Spleen (tissue), 11 donors: Measurements from ENCODE around the gene MYO9A. TPM values are rescaled to one million over a fixed set of nuclear protein-coding genes. Genes with fewer than 3 reads are reported as not detected.

Source experiments
- DNase-seq: peaks from one replicate; pipeline ENCODE4 v3.0.0-alpha.2; 2020
- H3K27ac ChIP-seq, 8 donors: fragments of 200-600 bp; sonication (generic) in 7 of 8; 1 replicate in 4 of 8; 2 replicates in 4 of 8; pipeline versions ENCODE4 v1.5.0 to v1.8.0; 2016 to 2021; ENCODE audit warnings: inconsistent platforms in 4 of 8, mild to moderate bottlenecking in 4 of 8, moderate library complexity in 1 of 8
- H3K27me3 ChIP-seq, 7 donors: fragments of 200-600 bp; sonication (generic) in 6 of 7; replicated peaks in 1 of 7; 1 replicate in 4 of 7; 2 replicates in 3 of 7; pipeline versions ENCODE4 v1.5.0 to v1.8.0; 2016 to 2021; ENCODE audit warnings: inconsistent platforms in 3 of 7, mild to moderate bottlenecking in 1 of 7
- H3K36me3 ChIP-seq, 6 donors: fragments of 200-600 bp; sonication (generic) in 5 of 6; 1 replicate in 4 of 6; 2 replicates in 2 of 6; pipeline versions ENCODE4 v1.5.0 to v1.8.0; 2016 to 2021; ENCODE audit warnings: inconsistent platforms in 2 of 6
- H3K4me1 ChIP-seq, 6 donors: fragments of 200-600 bp; sonication (generic) in 5 of 6; 1 replicate in 3 of 6; 2 replicates in 3 of 6; pipeline versions ENCODE4 v1.5.0 to v1.8.0; 2016 to 2021; ENCODE audit warnings: inconsistent platforms in 3 of 6
- H3K4me3 ChIP-seq, 8 donors: fragments of 200-600 bp; sonication (generic) in 7 of 8; 1 replicate in 4 of 8; 2 replicates in 4 of 8; pipeline versions ENCODE4 v1.5.0 to v1.8.0; 2016 to 2021; ENCODE audit warnings: inconsistent platforms in 4 of 8, mild to moderate bottlenecking in 4 of 8, moderate library complexity in 2 of 8
- H3K9me3 ChIP-seq, 8 donors: fragments of 200-600 bp; sonication (generic) in 7 of 8; 1 replicate in 4 of 8; 2 replicates in 4 of 8; pipeline versions ENCODE4 v1.5.0 to v1.8.0; 2016 to 2021; ENCODE audit warnings: inconsistent platforms in 4 of 8
- CTCF ChIP-seq, 11 experiments: fragments of 200-600 bp in 7 of 11; fragments of 450-650 bp in 4 of 11; sonication (generic) in 4 of 11; IDR thresholded peaks in 8 of 11; conservative IDR thresholded peaks in 3 of 11; 1 replicate in 7 of 11; 2 replicates in 4 of 11; pipeline versions ENCODE4 v1.4.0 to v1.8.0; 2016 to 2021; ENCODE audit warnings: antibody characterized with exemption in 11 of 11, inconsistent platforms in 4 of 11, mild to moderate bottlenecking in 1 of 11
- POLR2A ChIP-seq, 3 donors: fragments of 450-650 bp; IDR thresholded peaks; one replicate each; pipeline ENCODE4 v1.5.1; 2017; ENCODE audit warnings: antibody characterized with exemption in 3 of 3, mild to moderate bottlenecking in 1 of 3
- POLR2AphosphoS5 ChIP-seq, 3 donors: sonication (generic); formaldehyde crosslinking; IDR thresholded peaks; one replicate each; pipeline ENCODE4 v1.5.1; 2017; ENCODE audit warnings: antibody characterized with exemption in 3 of 3
- WGBS, 5 donors: extraction: QIAGEN DNeasy Blood & Tissue Kit in 3 of 5; methylation state at CpG; one replicate each; pipeline versions ENCODE4 v1.1.5 to v1.1.7; 2013 to 2018; 5-methylcytosine and 5-hydroxymethylcytosine counted together
- intact Hi-C: fragments of 100-400 bp; cut with DNase I; formaldehyde crosslinking; loops from one replicate; pipeline ENCODE4 v1.15.0; 2023; ENCODE audit warnings: low total_unique reads
- polyA plus RNA-seq, 3 donors: library from polyadenylated mRNA; stranded (reverse); fragments of 200-250 nt; gene quantifications; one replicate each; pipeline ENCODE4 v1.2.1, GENCODE V29; 2013
- total RNA-seq, 7 donors: library from RNA; depleted of rRNA in 3 of 7; stranded (reverse); fragments of >200 nt in 3 of 7; fragmentation: NEBNext Ultra II Directional in 4 of 7; extraction: Animal tissue kit (Norgen Biotek cat#: 25700) in 4 of 7; gene quantifications; one replicate each; pipeline versions ENCODE4 v1.1.0 to v1.2.1, GENCODE V29; 2016 to 2021
- donor health status: healthy with polysubstance abuse.
- donor health status: DM: no; HTN: no; CAD: no; lungs with moderate emphysema.
- donor health status: DM: no; HTN: no; CAD: no.
- donor health status: Bipolar disorder and iron deficiency.
- donor health status: healthy.
- donor health status: DM: no; HTN: no; CAD: no.
- donor health status: DM: yes; HTN: yes; CAD: no.

Gene MYO9A
- total and polyA plus RNA-seq, 10 donors: 1.7 to 80.9 (median 50.9) TPM

GRCh38 chr15:71893691-71894090, 224.3 kb downstream of the MYO9A start:
- 95 to 100% (median 97%) methylated on average over 1 of the region's 1 CpG for WGBS, 5 donors
- Histone ChIP-seq H3K4me3 (no peak overlapping the region), H3K9me3 (no peaks in the 10 kb centered on the region), H3K36me3 (peaks cover 0 to 75% (median 19%) of the 10 kb centered on the region in 6 donors), H3K27ac (no peak overlapping the region), H3K27me3 (no peaks in the 10 kb centered on the region), H3K4me1 (no peaks in the 10 kb centered on the region)
- TF ChIP-seq CTCF (IDR thresholded peaks at IDR 0.05 in 8 of 11, conservative IDR thresholded peaks at IDR 0.05 in 3 of 11): no peak
- TF ChIP-seq POLR2A (IDR thresholded peaks at IDR 0.05): no peak
- no peak for TF ChIP-seq POLR2AphosphoS5 (IDR thresholded peaks at IDR 0.05)
- intact Hi-C loops: no loop called here
- DNase-seq: no peak

- H3K4me1 ChIP-seq: no peaks in the 10 kb centered on the region
- WGBS, 5 donors: 93 to 98% (median 97%) methylated on average over 3 of the region's 3 CpGs
- no peaks in the 10 kb centered on the region for H3K27me3 ChIP-seq
- intact Hi-C loops: no loop called here
- no peak for TF ChIP-seq CTCF (IDR thresholded peaks at IDR 0.05 in 8 of 11, conservative IDR thresholded peaks at IDR 0.05 in 3 of 11)
- H3K36me3 ChIP-seq: peaks cover 0 to 74% (median 24%) of the 10 kb centered on the region in 6 donors
- H3K9me3 ChIP-seq: no peaks in the 10 kb centered on the region
- DNase-seq: no peak
- no peak overlapping the region for H3K27ac ChIP-seq
- H3K4me3 ChIP-seq: no peak overlapping the region
Observed at GRCh38 chr15:71892335-71892734, 225.6 kb downstream of the MYO9A start.

- Histone ChIP-seq H3K27ac (no peak overlapping the region), H3K4me3 (no peak overlapping the region), H3K4me1 (no peaks in the 10 kb centered on the region), H3K36me3 (peaks cover 0 to 76% (median 27%) of the 10 kb centered on the region in 6 donors), H3K27me3 (no peaks in the 10 kb centered on the region), H3K9me3 (no peaks in the 10 kb centered on the region)
- TF ChIP-seq CTCF (IDR thresholded peaks at IDR 0.05 in 8 of 11, conservative IDR thresholded peaks at IDR 0.05 in 3 of 11) (no peak), POLR2AphosphoS5 (IDR thresholded peaks at IDR 0.05) (no peak), POLR2A (IDR thresholded peaks at IDR 0.05) (no peak)
- 76 to 95% (median 85%) methylated on average over 4 of the region's 4 CpGs for WGBS, 5 donors
- DNase-seq: no peak
- intact Hi-C loops: no loop called here
Observed at GRCh38 chr15:71891026-71891425, 226.9 kb downstream of the MYO9A start.

DNA sequence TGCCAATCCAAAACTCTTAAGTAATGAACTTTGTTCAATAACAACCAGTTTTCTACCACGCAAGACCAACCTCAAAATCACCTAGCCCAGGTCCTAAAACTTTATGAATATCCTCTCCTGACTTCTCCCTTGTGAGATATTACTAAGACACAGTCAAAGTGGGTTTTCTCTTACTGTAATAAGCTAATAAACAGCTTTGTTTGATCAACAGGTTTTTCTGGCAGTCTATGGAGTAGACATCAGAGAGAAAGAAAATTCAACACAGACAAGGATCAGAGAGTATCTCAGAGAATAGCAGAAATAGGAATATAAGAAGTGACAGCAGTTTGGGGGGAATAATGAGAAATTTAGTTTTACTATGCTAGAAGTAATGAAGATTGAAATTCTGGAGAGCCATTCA, 228.0 kb downstream of the MYO9A start:
- 90 to 100% (median 96%) methylated on average over 1 of the region's 1 CpG for WGBS, 5 donors
- DNase-seq: no peak
- TF ChIP-seq POLR2A (IDR thresholded peaks at IDR 0.05): no peak
- TF ChIP-seq CTCF (IDR thresholded peaks at IDR 0.05 in 8 of 11, conservative IDR thresholded peaks at IDR 0.05 in 3 of 11): no peak
- TF ChIP-seq POLR2AphosphoS5 (IDR thresholded peaks at IDR 0.05): no peak
- Histone ChIP-seq H3K4me3 (no peak overlapping the region), H3K27ac (no peak overlapping the region), H3K36me3 (peaks cover 0 to 79% (median 27%) of the 10 kb centered on the region in 6 donors), H3K27me3 (no peaks in the 10 kb centered on the region), H3K4me1 (no peaks in the 10 kb centered on the region), H3K9me3 (no peaks in the 10 kb centered on the region)
- intact Hi-C loops: no loop called here
